Measurements from ENCODE around the gene ZNF492.
"Not testable (repeated sequence)": the region's sequence is repeated elsewhere in the genome, so short reads cannot be mapped to it uniquely, and the experiment has no call there.

ZNF492 gene

DNA sequence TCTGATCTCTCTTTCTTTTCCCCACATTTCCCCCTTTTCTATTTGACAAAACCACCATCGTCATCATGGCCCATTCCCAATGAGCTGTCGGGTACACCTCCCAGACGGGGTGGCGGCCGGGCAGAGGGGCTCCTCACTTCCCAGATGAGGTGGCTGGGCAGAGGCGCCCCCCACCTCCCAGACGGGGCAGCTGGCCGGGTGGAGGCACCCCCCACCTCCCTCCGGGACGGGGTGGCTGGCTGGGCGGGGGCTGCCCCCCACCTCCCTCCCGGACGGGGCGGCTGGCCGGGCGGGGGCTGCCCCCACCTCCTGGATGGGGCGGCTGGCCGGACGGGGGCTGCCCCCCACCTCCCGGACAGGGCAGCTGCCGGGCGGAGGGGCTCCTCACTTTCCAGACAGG, 68.5 kb downstream of the ZNF492 start:
- not testable (repeated sequence) for H3K27ac ChIP-seq (ENCODE audit: low read depth, low read length); H3K4me1 ChIP-seq (ENCODE audit: insufficient read depth, low read length); H3K36me3 ChIP-seq (ENCODE audit: insufficient read depth, low read length); H3K27me3 ChIP-seq (ENCODE audit: insufficient read depth, low read length); H3K4me3 ChIP-seq (ENCODE audit: low read length); H3K9ac ChIP-seq (ENCODE audit: low read depth, low read length)
- WGBS = 88% methylated on average over 21 of the region's 22 CpGs
- peaks cover 64% of the 10 kb centered on the region for H3K9me3 ChIP-seq (ENCODE audit: insufficient read depth, low read depth, low read length)

DNA sequence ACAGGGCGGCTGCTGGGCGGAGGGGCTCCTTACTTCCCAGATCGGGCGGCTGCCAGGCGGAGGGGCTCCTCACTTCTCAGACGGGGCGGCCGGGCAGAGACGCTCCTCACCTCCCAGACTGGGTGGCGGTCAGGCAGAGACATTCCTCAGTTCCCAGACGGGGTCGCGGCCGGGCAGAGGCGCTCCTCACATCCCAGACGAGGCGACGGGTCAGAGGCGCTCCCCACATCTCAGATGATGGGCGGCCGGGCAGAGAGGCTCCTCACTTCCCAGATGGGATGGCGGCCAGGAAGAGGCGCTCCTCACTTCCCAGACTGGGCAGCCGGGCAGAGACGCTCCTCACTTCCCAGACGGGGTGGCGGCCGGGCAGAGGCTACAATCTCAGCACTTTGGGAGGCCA, 69.0 kb downstream of the ZNF492 start:
- H3K27ac ChIP-seq (ENCODE audit: low read depth, low read length); H3K27me3 ChIP-seq (ENCODE audit: insufficient read depth, low read length); H3K4me3 ChIP-seq (ENCODE audit: low read length); H3K9ac ChIP-seq (ENCODE audit: low read depth, low read length); H3K36me3 ChIP-seq (ENCODE audit: insufficient read depth, low read length); H3K4me1 ChIP-seq (ENCODE audit: insufficient read depth, low read length): not testable (repeated sequence)
- 90% methylated on average over 28 of the region's 28 CpGs for WGBS
- H3K9me3 ChIP-seq (ENCODE audit: insufficient read depth, low read depth, low read length) = peaks cover 64% of the 10 kb centered on the region

DNA sequence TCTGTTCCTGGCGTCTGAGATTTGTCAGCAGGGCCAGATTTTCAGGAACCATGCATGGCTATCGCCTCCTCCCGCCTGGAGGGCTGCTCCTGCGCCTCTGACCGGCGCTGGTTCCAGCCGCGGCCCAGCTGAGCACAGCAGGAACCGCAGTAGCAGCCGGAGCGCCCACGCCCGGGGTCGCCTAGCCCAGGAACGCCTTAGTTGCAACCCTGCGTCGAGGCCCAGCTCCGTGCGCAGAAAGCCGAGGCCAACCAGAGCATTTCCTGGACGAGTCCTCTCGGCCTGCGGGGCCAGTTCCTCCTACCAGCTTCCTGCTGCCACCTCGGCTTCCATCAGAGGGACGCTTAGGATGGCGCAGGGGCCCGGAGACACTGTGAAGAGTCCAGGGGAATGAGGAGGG, 74.9 kb downstream of the ZNF492 start:
- no peak overlapping the region for H3K4me3 ChIP-seq (ENCODE audit: low read length)
- no peaks in the 10 kb centered on the region for H3K27me3 ChIP-seq (ENCODE audit: insufficient read depth, low read length)
- H3K27ac ChIP-seq (ENCODE audit: low read depth, low read length) = no peak overlapping the region
- H3K4me1 ChIP-seq (ENCODE audit: insufficient read depth, low read length) = no peaks in the 10 kb centered on the region
- no peak overlapping the region for H3K9ac ChIP-seq (ENCODE audit: low read depth, low read length)
- 87% methylated on average over 27 of the region's 27 CpGs for WGBS
- peaks cover 73% of the 10 kb centered on the region for H3K9me3 ChIP-seq (ENCODE audit: insufficient read depth, low read depth, low read length)
- H3K36me3 ChIP-seq (ENCODE audit: insufficient read depth, low read length) = no peaks in the 10 kb centered on the region
